Activated T-cell treated with anti-CD3 and anti-CD28 coated beads for 48 hours (primary cell): ENCODE results near the gene PPP4R1.
"Not testable (repeated sequence)": the region's sequence is repeated elsewhere in the genome, so short reads cannot be mapped to it uniquely, and the experiment has no call there.

Source experiments
- DNase-seq: peaks from one replicate; pipeline ENCODE4 v3.0.0-alpha.2; 2020; ENCODE audit warnings: low read depth

The PPP4R1 gene

GRCh38 chr18:9630444-9630843, 16.1 kb upstream of the PPP4R1 start:
- DNase-seq = no peak

DNA sequence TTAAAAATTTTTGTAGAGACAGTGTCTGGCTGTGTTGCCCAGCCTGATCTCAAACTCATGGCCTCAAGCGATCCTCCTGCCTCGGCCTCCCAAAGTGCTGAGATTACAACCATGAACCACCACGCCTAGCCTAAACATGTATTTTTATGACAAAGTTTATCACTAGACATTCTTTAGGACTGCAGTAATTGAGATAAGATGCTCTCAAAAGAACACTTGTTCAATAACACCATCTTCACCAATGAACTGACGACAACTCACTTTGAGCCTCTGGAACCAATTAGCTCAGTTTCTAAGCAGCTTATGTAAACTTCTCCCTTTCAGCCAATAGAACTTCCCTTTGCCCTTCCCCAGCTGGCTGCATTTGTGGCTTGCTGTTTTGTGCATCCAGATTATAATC, 15.3 kb upstream of the PPP4R1 start:
- no peak for DNase-seq

DNA sequence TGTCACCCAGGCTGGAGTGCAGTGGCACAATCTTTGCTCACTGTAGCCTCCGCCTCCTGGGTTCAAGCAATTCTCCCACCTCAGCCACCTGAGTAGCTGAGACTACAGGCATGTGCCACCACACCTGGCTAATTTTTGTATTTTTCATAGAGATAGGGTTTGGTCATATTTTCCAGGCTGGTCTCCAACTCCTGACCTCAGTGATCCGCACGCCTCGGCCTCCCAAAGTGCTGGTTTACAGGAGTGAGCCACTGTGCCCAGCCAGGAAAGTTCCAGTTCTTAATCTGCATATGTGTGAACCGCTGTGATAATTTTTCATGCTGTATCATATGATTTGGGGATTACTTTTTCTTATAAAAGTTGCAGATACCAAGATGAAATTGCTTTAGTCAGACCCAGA, 14.6 kb upstream of the PPP4R1 start:
- no peak for DNase-seq

- no peak for DNase-seq
These were observed 13.3 kb upstream of the PPP4R1 start for GRCh38 chr18:9627642-9628041.

DNA sequence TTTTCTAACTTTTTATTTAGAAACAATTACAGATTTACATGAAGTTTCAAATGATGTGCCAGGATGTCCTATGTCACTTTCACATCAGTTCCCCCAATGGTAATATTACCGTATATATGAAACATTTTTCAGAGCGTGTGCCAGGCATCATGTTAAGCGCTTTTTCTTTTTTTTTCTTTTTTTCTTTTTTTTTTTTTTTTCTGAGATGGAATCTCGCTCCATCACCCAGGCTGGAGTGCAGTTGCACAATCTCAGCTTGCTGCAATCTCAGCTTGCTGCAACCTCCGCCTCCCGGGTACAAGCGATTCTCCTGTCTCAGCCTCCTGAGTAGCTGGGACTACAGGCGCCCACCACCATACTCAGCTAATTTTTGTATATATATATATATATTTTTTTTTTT, 5.6 kb upstream of the PPP4R1 start:
- DNase-seq = no peak

GRCh38 chr18:9619545-9619944, 5.2 kb upstream of the PPP4R1 start:
- DNase-seq = no peak

DNA sequence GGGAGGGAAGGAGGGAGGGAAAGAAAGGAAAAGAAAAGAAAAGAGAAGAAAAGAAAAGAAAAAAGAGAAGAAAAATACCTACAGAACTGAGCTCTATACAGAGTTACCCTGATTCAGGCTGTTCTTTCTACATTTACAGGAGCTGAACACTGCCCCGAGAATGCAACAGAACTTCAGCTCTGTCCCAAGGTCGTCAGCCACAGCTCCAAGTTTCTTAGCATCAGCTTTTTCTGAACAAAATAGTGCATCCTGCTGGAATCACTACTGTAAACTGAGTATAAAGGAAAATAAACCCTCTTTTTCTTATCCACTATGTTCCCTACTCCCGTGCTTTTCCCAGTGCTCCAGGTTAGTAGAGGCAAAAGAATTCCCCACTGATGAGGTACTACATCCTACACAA, 4.7 kb upstream of the PPP4R1 start:
- DNase-seq = no peak

- no peak for DNase-seq
These were observed 2.7 kb upstream of the PPP4R1 start for GRCh38 chr18:9617006-9617542.

GRCh38 chr18:9616049-9616448, 1.7 kb upstream of the PPP4R1 start:
- DNase-seq = no peak

- DNase-seq = no peak
These were observed 980 bp upstream of the PPP4R1 start for GRCh38 chr18:9615280-9615797.

GRCh38 chr18:9613550-9614400, 584 bp downstream of the PPP4R1 start:
- peak; percentile 24 for DNase-seq

DNA sequence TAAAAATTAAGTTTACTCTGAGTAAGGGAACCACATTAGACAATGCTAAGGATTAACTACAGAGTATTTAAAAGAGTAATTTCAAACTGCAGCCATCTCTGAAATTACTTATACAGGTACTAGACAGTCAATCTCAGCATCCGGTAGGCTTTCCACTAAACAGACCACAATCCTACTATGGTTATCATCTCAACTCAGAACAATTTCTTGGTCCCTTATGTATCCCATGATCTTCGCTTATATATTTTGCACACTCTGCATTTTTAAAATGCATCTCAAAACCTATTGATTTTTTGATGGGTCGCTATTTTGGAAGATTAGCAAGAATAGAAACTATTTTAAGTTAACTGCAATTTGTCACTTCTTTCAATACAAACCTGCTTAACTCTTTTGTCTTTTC, 1.4 kb downstream of the PPP4R1 start:
- no peak for DNase-seq

DNA sequence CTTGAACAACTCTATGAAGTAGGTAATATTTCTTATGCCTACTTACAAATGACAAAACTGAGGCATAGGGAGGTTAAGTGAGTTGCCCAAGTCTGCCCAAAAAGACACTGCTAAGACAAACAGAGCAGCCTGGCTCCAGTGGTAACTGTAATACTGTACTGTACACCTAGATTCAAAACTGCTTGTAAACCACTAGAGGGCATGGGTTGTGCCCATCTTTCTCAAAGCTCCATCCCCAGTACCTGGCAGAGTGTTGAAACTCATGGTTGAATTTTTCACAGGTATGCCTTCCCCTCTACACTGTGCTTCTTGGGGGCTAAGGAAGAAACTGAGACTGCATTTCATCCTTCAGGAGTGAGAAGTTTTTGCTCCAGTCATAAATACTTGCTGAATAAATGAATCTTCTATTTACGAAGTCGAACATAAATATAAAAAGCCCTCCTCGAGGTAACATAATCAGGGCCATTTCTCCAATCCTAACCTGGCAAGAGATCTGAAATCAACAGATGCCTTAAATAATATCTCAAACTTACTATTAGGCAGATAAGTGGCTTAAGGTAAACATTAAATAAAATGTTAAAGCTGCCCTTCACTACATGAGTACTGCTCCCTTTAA, 2.0 kb downstream of the PPP4R1 start:
- DNase-seq = no peak

- DNase-seq = no peak
These were observed 5.2 kb downstream of the PPP4R1 start for GRCh38 chr18:9609190-9609589.

GRCh38 chr18:9608728-9609127, 5.6 kb downstream of the PPP4R1 start:
- no peak for DNase-seq

- DNase-seq = no peak
These were observed 6.1 kb downstream of the PPP4R1 start for GRCh38 chr18:9608298-9608697.

DNA sequence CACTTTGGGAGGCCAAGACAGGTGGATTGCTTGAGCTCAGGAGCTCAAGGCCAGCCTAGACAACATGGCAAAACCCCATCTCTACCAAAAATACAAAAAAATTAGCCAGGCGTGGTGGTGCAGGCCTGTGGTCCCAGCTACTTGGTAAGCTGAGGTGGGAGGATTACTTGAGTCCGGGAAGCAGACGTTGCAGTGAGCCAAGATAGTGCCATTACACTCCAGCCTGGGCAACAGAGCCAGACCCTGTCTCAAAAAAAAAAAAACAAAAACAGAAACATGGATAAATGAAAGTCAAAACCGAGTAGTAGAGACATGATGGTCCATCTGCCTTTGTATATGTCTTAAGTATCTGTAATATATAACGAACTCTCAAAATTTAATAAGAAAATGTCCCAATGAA, 7.2 kb downstream of the PPP4R1 start:
- DNase-seq = not testable (repeated sequence)

DNA sequence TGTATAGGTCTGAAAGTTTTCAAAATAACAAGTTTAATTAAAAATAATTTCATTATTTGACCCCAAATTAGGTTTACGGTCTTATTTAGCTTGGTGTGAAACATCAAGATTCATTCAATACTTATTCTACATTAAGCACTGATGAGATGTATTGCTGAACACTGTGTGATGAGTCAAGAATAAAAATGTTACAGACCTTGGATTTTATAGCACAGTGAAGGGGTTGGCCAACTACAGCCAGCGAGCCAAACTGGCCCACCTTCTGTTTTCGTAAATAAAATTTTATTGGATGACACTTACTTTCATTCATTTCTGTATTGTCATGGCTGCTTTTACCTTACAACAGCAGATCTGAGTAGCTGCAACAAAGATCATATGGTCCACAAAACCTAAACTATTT, 8.3 kb downstream of the PPP4R1 start:
- no peak for DNase-seq

DNA sequence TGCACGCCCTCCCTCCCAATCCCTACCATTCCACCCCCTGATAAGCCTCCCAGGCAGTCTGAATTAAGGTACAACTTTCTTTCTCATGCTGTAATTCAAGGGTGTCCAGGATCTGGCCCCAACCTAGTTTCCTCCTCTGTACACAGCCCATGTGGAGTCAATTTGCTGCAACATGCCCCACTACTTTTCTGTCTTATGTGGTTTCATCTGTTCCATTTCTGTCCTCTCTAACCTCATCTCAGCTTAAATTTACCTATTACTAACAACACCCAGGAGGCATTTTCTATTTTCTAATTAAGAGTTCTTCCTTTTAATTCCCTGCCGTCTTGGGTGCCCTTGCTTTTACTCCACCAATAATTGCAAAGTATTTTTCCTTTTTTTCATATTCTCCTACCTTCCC, 10.0 kb downstream of the PPP4R1 start:
- no peak for DNase-seq

- no peak for DNase-seq
These were observed 15.0 kb downstream of the PPP4R1 start for GRCh38 chr18:9599328-9599727.

DNA sequence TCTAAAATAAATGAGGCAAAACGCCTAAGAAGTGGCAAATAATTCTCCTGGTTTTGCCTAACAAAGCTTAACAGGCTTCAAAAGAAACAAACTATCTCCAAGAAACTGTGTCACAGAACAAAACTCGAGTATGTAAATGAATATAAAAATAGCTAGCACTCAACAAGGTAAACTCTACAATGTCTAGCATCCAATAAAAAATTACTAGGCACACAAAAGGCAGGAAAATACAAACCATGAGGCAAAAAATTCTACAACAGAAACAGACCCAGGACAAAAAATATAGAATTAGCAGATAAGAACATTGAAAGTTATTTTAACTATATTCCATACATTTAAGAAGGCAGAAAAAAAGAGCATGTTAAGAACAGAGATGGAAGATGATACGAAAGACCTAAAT, 16.8 kb downstream of the PPP4R1 start:
- DNase-seq = no peak

DNA sequence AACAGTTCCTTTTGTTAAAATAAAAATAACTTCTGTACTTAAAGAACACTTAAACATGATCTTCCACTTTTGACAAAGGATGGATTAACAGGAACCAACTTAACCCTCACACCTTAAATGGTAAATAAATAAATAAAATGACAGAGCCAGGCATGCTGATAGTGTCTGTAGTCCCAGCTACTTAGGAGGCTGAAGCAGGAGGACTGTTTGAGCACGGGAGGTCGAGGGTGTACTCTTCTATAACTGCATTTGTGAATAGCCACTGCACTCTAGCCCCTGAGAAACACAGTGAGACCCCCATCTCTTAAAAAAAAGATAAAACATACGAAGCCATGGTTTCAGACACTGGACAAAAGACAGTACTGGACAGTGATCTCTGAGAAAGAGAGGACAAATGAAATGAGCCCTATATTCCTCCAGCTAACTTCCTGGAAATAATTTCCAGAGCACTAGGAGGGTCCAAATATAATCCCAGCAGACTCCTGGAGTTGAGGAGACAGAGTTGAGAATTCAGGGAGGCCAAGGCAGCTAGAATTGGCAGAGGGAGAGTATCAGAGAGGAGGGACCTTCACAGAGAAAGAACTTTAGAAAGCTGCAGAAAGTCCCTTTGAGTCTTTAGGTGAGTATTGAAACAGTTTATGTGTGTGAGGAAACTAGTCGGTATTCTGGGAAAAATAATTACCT, 17.4 kb downstream of the PPP4R1 start:
- no peak for DNase-seq

GRCh38 chr18:9596226-9596625, 18.1 kb downstream of the PPP4R1 start:
- DNase-seq = no peak
